Measurements from ENCODE around the gene SCAP. TPM values are rescaled to one million over a fixed set of nuclear protein-coding genes. Genes with fewer than 3 reads are reported as not detected.

The SCAP gene
- total RNA-seq, 6 donors from 2014 or later = 65.7 to 134 (median 81.8) TPM

DNA sequence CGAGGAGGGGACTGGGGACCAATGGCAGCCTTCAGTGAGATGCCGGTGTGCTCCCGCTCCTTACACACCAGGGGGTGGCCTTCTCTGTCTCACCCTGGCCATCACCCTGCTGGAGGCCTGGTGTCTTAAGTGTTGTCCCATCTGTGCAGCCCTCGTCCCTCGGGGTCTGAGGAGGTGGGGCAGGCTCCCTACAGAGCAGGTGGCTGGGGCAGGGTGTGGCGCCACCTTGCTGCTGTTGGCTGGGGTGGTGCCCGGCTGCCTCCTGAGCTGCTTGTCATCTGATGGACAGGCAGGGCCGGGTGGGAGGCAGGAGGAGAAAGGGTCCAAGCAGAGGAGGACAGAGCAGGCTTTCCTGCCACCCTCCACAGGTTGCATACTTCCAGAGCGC is 69.0 kb downstream of the SCAP start:
- peak overlapping the region in 1 of 4 donors; percentile 11 for H3K27ac ChIP-seq
- peaks cover 11 to 22% (median 18%) of the 10 kb centered on the region in 4 donors for H3K4me1 ChIP-seq
- no peaks in the 10 kb centered on the region for H3K27me3 ChIP-seq
- no peak for DNase-seq
- H3K36me3 ChIP-seq = peaks cover 23 to 71% (median 61%) of the 10 kb centered on the region in 4 donors
- no peaks in the 10 kb centered on the region for H3K9me3 ChIP-seq
- WGBS, 2 donors = 81 to 100% methylated on average over 2 to 9 of the region's 9 CpGs
- TF ChIP-seq, protein P1, sequence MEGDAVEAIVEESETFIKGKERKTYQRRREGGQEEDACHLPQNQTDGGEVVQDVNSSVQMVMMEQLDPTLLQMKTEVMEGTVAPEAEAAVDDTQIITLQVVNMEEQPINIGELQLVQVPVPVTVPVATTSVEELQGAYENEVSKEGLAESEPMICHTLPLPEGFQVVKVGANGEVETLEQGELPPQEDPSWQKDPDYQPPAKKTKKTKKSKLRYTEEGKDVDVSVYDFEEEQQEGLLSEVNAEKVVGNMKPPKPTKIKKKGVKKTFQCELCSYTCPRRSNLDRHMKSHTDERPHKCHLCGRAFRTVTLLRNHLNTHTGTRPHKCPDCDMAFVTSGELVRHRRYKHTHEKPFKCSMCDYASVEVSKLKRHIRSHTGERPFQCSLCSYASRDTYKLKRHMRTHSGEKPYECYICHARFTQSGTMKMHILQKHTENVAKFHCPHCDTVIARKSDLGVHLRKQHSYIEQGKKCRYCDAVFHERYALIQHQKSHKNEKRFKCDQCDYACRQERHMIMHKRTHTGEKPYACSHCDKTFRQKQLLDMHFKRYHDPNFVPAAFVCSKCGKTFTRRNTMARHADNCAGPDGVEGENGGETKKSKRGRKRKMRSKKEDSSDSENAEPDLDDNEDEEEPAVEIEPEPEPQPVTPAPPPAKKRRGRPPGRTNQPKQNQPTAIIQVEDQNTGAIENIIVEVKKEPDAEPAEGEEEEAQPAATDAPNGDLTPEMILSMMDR (IDR thresholded peaks at IDR 0.05) = no peak
- no peak for TF ChIP-seq POLR2A (IDR thresholded peaks at IDR 0.05)
- no peak for TF ChIP-seq POLR2AphosphoS5 (IDR thresholded peaks at IDR 0.05)
- TF ChIP-seq EP300 (IDR thresholded peaks at IDR 0.05) = no peak
- no peak for ATAC-seq (ENCODE audit: low FRiP score in 2 of 2)
- no peak overlapping the region for H3K4me3 ChIP-seq

DNA sequence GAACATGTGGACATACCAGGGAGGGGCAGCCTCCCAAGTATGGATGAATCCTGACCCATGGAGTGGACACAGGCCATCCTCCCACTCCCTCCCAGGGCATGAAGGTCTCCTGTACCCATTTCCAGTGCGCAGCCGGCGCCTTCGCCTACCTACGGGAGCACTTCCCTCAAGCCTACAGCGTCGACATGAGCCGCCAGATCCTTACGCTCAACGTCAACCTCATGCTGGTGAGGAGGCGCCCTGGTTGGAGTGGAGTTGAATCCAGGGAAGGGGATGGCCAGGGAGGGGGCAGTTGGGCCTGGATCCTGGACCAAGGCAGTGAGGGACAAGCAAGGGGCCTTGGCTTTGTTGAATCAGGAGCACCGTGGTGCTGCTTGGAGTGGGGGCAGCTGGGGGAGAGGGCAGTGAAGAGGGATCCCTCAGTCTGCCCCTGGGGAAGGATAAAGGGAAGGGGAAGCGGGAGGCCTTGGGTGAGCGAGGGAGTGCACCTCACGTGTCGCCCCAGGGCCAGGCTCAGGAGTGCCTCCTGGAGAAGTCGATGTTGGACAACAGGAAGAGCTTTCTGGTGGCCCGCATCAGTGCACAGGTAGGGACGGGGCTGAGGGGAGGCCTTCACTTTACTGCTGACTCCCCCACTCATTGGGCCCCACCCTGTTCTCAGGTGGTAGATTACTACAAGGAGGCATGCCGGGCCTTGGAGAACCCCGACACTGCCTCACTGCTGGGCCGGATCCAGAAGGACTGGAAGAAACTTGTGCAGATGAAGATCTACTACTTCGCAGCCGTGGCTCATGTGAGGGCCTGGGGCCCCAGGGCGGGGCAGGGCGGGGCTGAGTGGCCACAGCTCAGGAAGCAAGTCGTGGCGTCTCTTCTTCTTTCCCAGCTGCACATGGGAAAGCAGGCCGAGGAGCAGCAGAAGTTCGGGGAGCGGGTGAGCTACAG is 69.7 kb downstream of the SCAP start:
- H3K27ac ChIP-seq = peak overlapping the region in 3 of 4 donors; percentile 9 to 34 (median 11)
- ATAC-seq (ENCODE audit: low FRiP score in 2 of 2) = no peak
- DNase-seq = peak in 1 of 2 donors; percentile 70

DNA sequence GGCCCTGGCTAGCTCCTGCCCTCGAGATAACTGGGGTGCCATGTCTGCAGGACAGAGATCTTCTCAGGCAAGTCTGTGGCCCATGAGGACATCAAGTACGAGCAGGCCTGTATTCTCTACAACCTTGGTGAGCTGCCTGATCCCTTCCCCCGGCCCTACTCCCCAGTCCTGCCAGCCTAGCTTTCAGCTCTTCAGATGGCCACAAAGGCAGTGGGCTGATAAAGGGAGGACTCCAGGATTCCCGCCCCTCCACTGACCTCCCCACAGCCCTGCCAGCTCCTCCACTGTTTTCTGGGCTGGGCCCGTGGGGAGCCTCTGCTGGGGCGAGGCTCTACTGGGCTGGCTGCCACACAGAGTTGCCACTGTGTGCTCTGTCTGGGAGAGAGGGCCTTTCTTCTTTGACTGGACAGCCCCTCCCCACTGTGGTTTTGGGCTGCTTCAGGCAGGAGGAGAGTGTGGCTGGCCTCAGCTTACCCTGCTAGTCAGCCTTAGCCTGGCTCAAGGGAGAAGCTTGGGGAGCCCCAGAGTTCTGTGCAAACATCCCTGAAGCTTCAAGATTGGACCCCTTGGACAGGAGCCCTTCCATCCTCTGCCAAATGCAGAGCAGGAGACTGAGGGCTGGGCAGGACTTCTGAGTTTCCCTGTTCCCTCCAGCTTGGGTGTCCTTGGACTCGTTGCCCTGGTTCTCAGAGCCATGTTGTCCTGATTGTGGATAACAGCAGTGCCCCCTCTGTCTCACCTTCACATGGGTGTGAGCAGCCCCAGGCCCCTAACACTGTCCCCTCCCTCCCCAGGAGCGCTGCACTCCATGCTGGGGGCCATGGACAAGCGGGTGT is 70.6 kb downstream of the SCAP start:
- no peak for TF ChIP-seq EP300 (IDR thresholded peaks at IDR 0.05)
- TF ChIP-seq POLR2AphosphoS5 (IDR thresholded peaks at IDR 0.05) = no peak
- TF ChIP-seq, protein P1 (IDR thresholded peaks at IDR 0.05) = no peak
- TF ChIP-seq POLR2A (IDR thresholded peaks at IDR 0.05) = no peak
- Histone ChIP-seq H3K27ac (peak overlapping the region in 3 of 4 donors; percentile 30 to 53 (median 34)), H3K4me1 (peaks cover 11 to 22% (median 18%) of the 10 kb centered on the region in 4 donors), H3K4me3 (no peak overlapping the region), H3K36me3 (peaks cover 18 to 71% (median 46%) of the 10 kb centered on the region in 4 donors), H3K9me3 (no peaks in the 10 kb centered on the region), H3K27me3 (no peaks in the 10 kb centered on the region)
- 62 to 67% methylated on average over 7 to 9 of the region's 9 CpGs for WGBS, 2 donors
- ATAC-seq (ENCODE audit: low FRiP score in 2 of 2) (peak; percentile 28 to 76), DNase-seq (no peak)

More for the DNA sequence above, 69.7 kb downstream of the SCAP start:
- peaks cover 11 to 22% (median 18%) of the 10 kb centered on the region in 4 donors for H3K4me1 ChIP-seq
- no peaks in the 10 kb centered on the region for H3K27me3 ChIP-seq
- no peaks in the 10 kb centered on the region for H3K9me3 ChIP-seq
- WGBS, 2 donors = 83 to 92% methylated on average over 18 to 30 of the region's 31 CpGs
- TF ChIP-seq, protein P1 (IDR thresholded peaks at IDR 0.05) = no peak
- TF ChIP-seq POLR2A (IDR thresholded peaks at IDR 0.05) = no peak
- TF ChIP-seq EP300 (IDR thresholded peaks at IDR 0.05) = no peak
- TF ChIP-seq POLR2AphosphoS5 (IDR thresholded peaks at IDR 0.05) = no peak
- no peak overlapping the region for H3K4me3 ChIP-seq
- peaks cover 18 to 71% (median 55%) of the 10 kb centered on the region in 4 donors for H3K36me3 ChIP-seq

DNA sequence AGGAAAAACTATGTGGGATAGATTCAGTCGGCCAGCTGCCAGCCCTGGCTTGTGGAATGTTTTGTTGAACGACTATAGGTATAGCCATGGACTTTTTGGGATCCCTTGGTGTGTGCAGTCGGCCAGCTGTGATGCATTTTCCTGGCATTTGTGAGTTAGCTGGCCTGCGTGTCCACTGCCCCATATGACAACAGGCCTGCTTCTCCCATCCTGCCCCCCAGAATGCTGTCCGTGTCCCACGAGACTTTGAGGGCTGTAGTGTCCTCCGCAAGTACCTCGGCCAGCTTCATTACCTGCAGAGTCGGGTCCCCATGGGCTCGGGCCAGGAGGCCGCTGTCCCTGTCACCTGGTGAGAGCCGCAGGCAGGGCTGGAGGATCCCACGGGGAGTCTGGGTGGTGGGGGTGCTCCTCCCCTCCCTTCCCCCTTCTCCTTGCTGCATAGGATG is 71.3 kb downstream of the SCAP start:
- Histone ChIP-seq H3K9me3 (no peaks in the 10 kb centered on the region), H3K27me3 (no peaks in the 10 kb centered on the region), H3K36me3 (peaks cover 14 to 71% (median 41%) of the 10 kb centered on the region in 4 donors), H3K4me1 (peaks cover 11 to 22% (median 18%) of the 10 kb centered on the region in 4 donors), H3K27ac (peak overlapping the region in 2 of 4 donors; percentile 30 to 34), H3K4me3 (no peak overlapping the region)
- ATAC-seq (ENCODE audit: low FRiP score in 2 of 2) = peak in 1 of 2 donors; percentile 3
- 76 to 90% methylated on average over 8 to 13 of the region's 13 CpGs for WGBS, 2 donors
- no peak for DNase-seq
- no peak for TF ChIP-seq EP300 (IDR thresholded peaks at IDR 0.05)
- TF ChIP-seq POLR2AphosphoS5 (IDR thresholded peaks at IDR 0.05) = no peak
